NCI-H524 treated with DMSO at 0.1 percent for 48 hours (cell line): Measurements from ENCODE around the gene CSNK1E.

Experiments
- DNase-seq: peaks from one replicate; lab custom pipeline; 2025; lab: John Stamatoyannopoulos, UW

The CSNK1E gene

GRCh38 chr22:38249301-38249700 is 67.9 kb downstream of the CSNK1E start:
- no peak for DNase-seq

GRCh38 chr22:38248280-38248679 is 69.0 kb downstream of the CSNK1E start:
- no peak for DNase-seq

DNA sequence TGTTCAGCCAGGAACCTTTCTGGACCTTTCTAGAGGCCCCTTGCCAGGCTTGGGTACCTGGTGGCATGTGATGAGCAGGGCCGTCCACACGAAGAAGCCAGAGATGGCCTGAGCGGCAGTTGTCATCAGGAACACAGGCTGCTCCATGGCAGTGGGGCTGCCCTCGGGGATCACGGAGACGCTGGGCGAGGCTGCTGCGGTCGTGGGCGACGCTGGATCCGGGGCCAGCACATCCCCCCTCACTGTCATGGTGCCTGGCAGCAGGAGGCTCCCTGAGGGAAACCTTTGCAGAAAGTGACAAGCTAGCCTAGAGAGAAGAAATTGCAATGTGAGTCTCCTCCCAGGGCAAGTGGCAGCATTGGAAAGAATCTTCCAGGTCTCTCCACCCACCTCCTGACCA is 69.5 kb downstream of the CSNK1E start:
- DNase-seq: no peak

- no peak for DNase-seq
These were observed 70.5 kb downstream of the CSNK1E start for GRCh38 chr22:38246692-38247091.

- DNase-seq: no peak
These were observed 71.1 kb downstream of the CSNK1E start for GRCh38 chr22:38246046-38246658.

DNA sequence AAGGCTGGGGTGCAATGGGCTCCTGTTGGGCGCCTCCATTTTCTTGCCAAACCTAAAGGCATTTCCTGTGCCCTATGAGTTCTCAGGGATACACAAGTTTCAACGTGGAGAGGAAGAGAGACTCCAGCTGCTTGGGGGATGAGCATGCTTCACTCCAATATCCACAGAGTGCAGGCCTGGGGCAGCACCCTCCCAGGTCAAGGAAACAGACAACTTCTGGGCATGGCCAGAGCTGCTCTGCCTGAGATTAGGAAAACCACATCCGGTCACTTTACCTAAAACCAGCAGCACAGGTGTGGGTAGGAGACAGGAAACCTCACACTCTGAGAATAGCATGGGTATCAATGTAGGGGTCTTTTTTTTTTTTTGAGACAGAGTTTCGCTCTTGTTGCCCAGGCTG is 73.1 kb downstream of the CSNK1E start:
- DNase-seq: no peak

GRCh38 chr22:38243007-38243765 is 74.0 kb downstream of the CSNK1E start:
- peak; percentile 90 for DNase-seq

GRCh38 chr22:38240734-38241252 is 76.4 kb downstream of the CSNK1E start:
- DNase-seq: no peak
